ENCODE measurements around the gene BUB1B.
A peak's percentile ranks its signal among the peaks of the same experiment; 100 is the strongest.
"Not testable (repeated sequence)": the region's sequence is repeated elsewhere in the genome, so short reads cannot be mapped to it uniquely, and the experiment has no call there.

BUB1B gene

GRCh38 chr15:40160689-40161688 lies at the start of gene BUB1B:
Gene BUB1B, plus strand, starts transcription at chr15:40161069. Its CDS starts 152 bp downstream, at chr15:40161221.
- peak within 1 kb of the TSS; percentile 97 for H3K4me3 ChIP-seq (ENCODE audit: low read length)
- peak; percentile 93 for DNase-seq (ENCODE audit: low read depth)
- no peak for TF ChIP-seq CTCF (IDR thresholded peaks at IDR 0.05; ENCODE audit: insufficient read depth, low read depth, low read length, missing control alignments)

GRCh38 chr15:40111888-40112287 lies 49.0 kb upstream of the BUB1B start:
- DNase-seq (ENCODE audit: low read depth): no peak
- TF ChIP-seq CTCF (IDR thresholded peaks at IDR 0.05; ENCODE audit: insufficient read depth, low read depth, low read length, missing control alignments): no peak

GRCh38 chr15:40112789-40113188 lies 48.1 kb upstream of the BUB1B start:
- no peak for DNase-seq (ENCODE audit: low read depth)

More at GRCh38 chr15:40111888-40112287, 49.0 kb upstream of the BUB1B start:
- no peak overlapping the region for H3K4me3 ChIP-seq (ENCODE audit: low read length)

GRCh38 chr15:40114218-40114617 lies 46.7 kb upstream of the BUB1B start:
- TF ChIP-seq CTCF (IDR thresholded peaks at IDR 0.05; ENCODE audit: insufficient read depth, low read depth, low read length, missing control alignments): no peak
- no peak overlapping the region for H3K4me3 ChIP-seq (ENCODE audit: low read length)

More at GRCh38 chr15:40112789-40113188, 48.1 kb upstream of the BUB1B start:
- no peak for TF ChIP-seq CTCF (IDR thresholded peaks at IDR 0.05; ENCODE audit: insufficient read depth, low read depth, low read length, missing control alignments)
- H3K4me3 ChIP-seq (ENCODE audit: low read length): no peak overlapping the region

GRCh38 chr15:40115106-40115505 lies 45.8 kb upstream of the BUB1B start:
- H3K4me3 ChIP-seq (ENCODE audit: low read length); DNase-seq (ENCODE audit: low read depth): not testable (repeated sequence)

More at GRCh38 chr15:40114218-40114617, 46.7 kb upstream of the BUB1B start:
- no peak for DNase-seq (ENCODE audit: low read depth)

- no peak for TF ChIP-seq CTCF (IDR thresholded peaks at IDR 0.05; ENCODE audit: insufficient read depth, low read depth, low read length, missing control alignments)
- peak; percentile 50 for DNase-seq (ENCODE audit: low read depth)
- H3K4me3 ChIP-seq (ENCODE audit: low read length): no peak overlapping the region
Observed at GRCh38 chr15:40115670-40116093, 45.2 kb upstream of the BUB1B start.

- TF ChIP-seq CTCF (IDR thresholded peaks at IDR 0.05; ENCODE audit: insufficient read depth, low read depth, low read length, missing control alignments): no peak
- DNase-seq (ENCODE audit: low read depth): no peak
- no peak overlapping the region for H3K4me3 ChIP-seq (ENCODE audit: low read length)
Observed at GRCh38 chr15:40118473-40118872, 42.4 kb upstream of the BUB1B start.
